PC-3 (cell line): ENCODE results near the gene TTLL12. TPM values are rescaled to one million over a fixed set of nuclear protein-coding genes. Genes with fewer than 3 reads are reported as not detected.

ENCODE experiments used
- ATAC-seq: fragments of 200-7000 bp; cut with Tn5 transposase; 2 replicates; pipeline ENCODE4 v1.9.1; 2020; ENCODE audit warnings: mild to moderate bottlenecking, moderate library complexity
- BruUV-seq: library from RNA; stranded (reverse); fragments of 400-500 nt; replicated peaks from 2 replicates; lab custom pipeline; 2021; lab: Mats Ljungman, UMichigan
- CTCF ChIA-PET: fragments of 300-600 bp; sonication (Branson Sonifier 250); formaldehyde crosslinking; loops from one replicate; lab custom pipeline; 2022; ENCODE audit warnings: antibody characterized with exemption; lab: Charles Lee
- POLR2A ChIA-PET: fragments of 300-600 bp; sonication (Branson Sonifier 250); formaldehyde crosslinking; loops from one replicate; lab custom pipeline; 2022; ENCODE audit warnings: antibody characterized with exemption; ENCODE audit not compliant: unreplicated experiment; lab: Charles Lee
- DNase-seq: peaks from one replicate; pipeline ENCODE4 v3.0.0-alpha.2; 2015
- H2AFZ ChIP-seq: fragments of 300-600 bp; sonication (generic); 2 replicates; pipeline ENCODE4 v1.6.0; 2016; ENCODE audit warnings: antibody characterized with exemption, low read length
- H3F3A ChIP-seq: fragments of 300-600 bp; sonication (generic); one replicate; pipeline ENCODE4 v1.6.0; 2017; ENCODE audit warnings: antibody characterized with exemption, low read length, control low read depth, mild to moderate bottlenecking; ENCODE audit not compliant: unreplicated experiment
- H3K27ac ChIP-seq: fragments of 300-600 bp; sonication (generic); 2 replicates; pipeline ENCODE4 v1.5.1; 2016; ENCODE audit warnings: mild to moderate bottlenecking, low read length
- H3K27me3 ChIP-seq: fragments of 300-600 bp; sonication (generic); 2 replicates; pipeline ENCODE4 v1.6.1; 2016; ENCODE audit warnings: low read length, mixed read lengths
- H3K36me3 ChIP-seq: fragments of 300-600 bp; sonication (generic); 2 replicates; pipeline ENCODE4 v1.6.1; 2016; ENCODE audit warnings: low read depth, mixed run types, low read length, mixed read lengths
- H3K4me1 ChIP-seq: fragments of 300-600 bp; sonication (generic); 2 replicates; pipeline ENCODE4 v1.5.1; 2016; ENCODE audit warnings: low read length; ENCODE audit not compliant: insufficient read depth
- H3K4me2 ChIP-seq: fragments of 300-600 bp; sonication (generic); 2 replicates; pipeline ENCODE4 v1.6.0; 2016; ENCODE audit warnings: low read length
- H3K4me3 ChIP-seq: fragments of 300-600 bp; sonication (generic); 2 replicates; pipeline ENCODE4 v1.5.1; 2016; ENCODE audit warnings: mild to moderate bottlenecking, low read length, mixed read lengths
- H3K79me2 ChIP-seq: fragments of 300-600 bp; sonication (generic); 2 replicates; pipeline ENCODE4 v1.6.1; 2017; ENCODE audit warnings: low read length, mixed read lengths
- H3K9ac ChIP-seq: fragments of 300-600 bp; sonication (generic); 2 replicates; pipeline ENCODE4 v1.6.0; 2016; ENCODE audit warnings: mild to moderate bottlenecking, low read length
- H3K9me2 ChIP-seq: fragments of 300-600 bp; sonication (generic); replicated peaks from 2 replicates; pipeline ENCODE4 v1.6.1; 2016; ENCODE audit warnings: mixed run types, low read length, mixed read lengths
- H3K9me3 ChIP-seq: fragments of 300-600 bp; sonication (generic); 2 replicates; pipeline ENCODE4 v1.6.1; 2016; ENCODE audit warnings: low read length, mixed read lengths
- H4K20me1 ChIP-seq: fragments of 300-600 bp; sonication (generic); 2 replicates; pipeline ENCODE4 v1.6.1; 2016; ENCODE audit warnings: low read length, mixed read lengths
- CTCF ChIP-seq: fragments of 300-600 bp; sonication (generic); conservative IDR thresholded peaks from 2 replicates; pipeline ENCODE4 v1.5.1; 2017; ENCODE audit warnings: antibody characterized with exemption, low read depth, mild to moderate bottlenecking, low read length
- EZH2 ChIP-seq: fragments of 300-600 bp; sonication (generic); IDR thresholded peaks from one replicate; pipeline ENCODE4 v1.6.1; 2017; ENCODE audit warnings: antibody characterized with exemption, mild to moderate bottlenecking, low read length; ENCODE audit not compliant: unreplicated experiment
- EZH2phosphoT487 ChIP-seq: fragments of 300-600 bp; sonication (generic); IDR thresholded peaks from 2 replicates; pipeline ENCODE4 v1.6.1; 2018; ENCODE audit warnings: mild to moderate bottlenecking, antibody characterized with exemption, low read length, borderline replicate concordance
- intact Hi-C: fragments of 100-400 bp; cut with micrococcal nuclease; formaldehyde crosslinking; loops from 2 replicates; pipeline ENCODE4 v1.9.0; 2023
- total RNA-seq: library from RNA; depleted of rRNA; stranded (reverse); fragments of >200 nt; gene quantifications from 2 replicates; pipeline ENCODE4 v1.2.3, GENCODE V29; 2014

Gene TTLL12
- total RNA-seq, 1 experiment from 2014 or later: 48.9 TPM

GRCh38 chr22:43157874-43158546 lies 28.9 kb downstream of the TTLL12 start:
- H3K27ac ChIP-seq: no peak overlapping the region
- no peaks in the 10 kb centered on the region for H3F3A ChIP-seq
- BruUV-seq: no TSS peak
- H3K9ac ChIP-seq: no peak overlapping the region
- peaks cover 50% of the 10 kb centered on the region for H3K79me2 ChIP-seq
- peaks cover 10% of the 10 kb centered on the region; the same call in 1 of the 2 replicates for H4K20me1 ChIP-seq
- ChIA-PET POLR2A (no interaction called here), CTCF (no interaction called here)
- ATAC-seq: no peak
- H3K4me3 ChIP-seq: no peak overlapping the region
- no peaks in the 10 kb centered on the region for H3K9me3 ChIP-seq
- no peaks in the 10 kb centered on the region; the same call in 1 of the 2 replicates for H3K36me3 ChIP-seq
- H3K9me2 ChIP-seq: no peaks in the 10 kb centered on the region
- TF ChIP-seq CTCF: no peak
- TF ChIP-seq EZH2phosphoT487: no peak
- no peak for TF ChIP-seq EZH2
- no peak overlapping the region for H2AFZ ChIP-seq
- no peak overlapping the region for H3K4me2 ChIP-seq
- no peaks in the 10 kb centered on the region for H3K27me3 ChIP-seq
- intact Hi-C loops: no loop called here
- H3K4me1 ChIP-seq: peaks cover 9% of the 10 kb centered on the region; the same call in 1 of the 2 replicates
- no peak for DNase-seq

GRCh38 chr22:43156413-43156812 lies 30.5 kb downstream of the TTLL12 start:
- H3F3A ChIP-seq: no peaks in the 10 kb centered on the region
- peaks cover 10% of the 10 kb centered on the region; the same call in 1 of the 2 replicates for H4K20me1 ChIP-seq
- H3K36me3 ChIP-seq: no peaks in the 10 kb centered on the region; the same call in 1 of the 2 replicates
- no peak overlapping the region for H3K4me2 ChIP-seq
- intact Hi-C loops: no loop called here
- no peak overlapping the region for H3K9ac ChIP-seq
- H3K4me1 ChIP-seq: peaks cover 13% of the 10 kb centered on the region; the same call in 1 of the 2 replicates
- no peaks in the 10 kb centered on the region for H3K9me3 ChIP-seq
- H3K27ac ChIP-seq: no peak overlapping the region
- no TSS peak for BruUV-seq
- no peaks in the 10 kb centered on the region for H3K9me2 ChIP-seq
- no peak overlapping the region for H3K4me3 ChIP-seq
- no peak overlapping the region for H2AFZ ChIP-seq
- DNase-seq (no peak), ATAC-seq (no peak)
- H3K79me2 ChIP-seq: peaks cover 66% of the 10 kb centered on the region
- ChIA-PET CTCF (no interaction called here), POLR2A (no interaction called here)
- TF ChIP-seq EZH2 (no peak), EZH2phosphoT487 (no peak), CTCF (no peak)
- H3K27me3 ChIP-seq: no peaks in the 10 kb centered on the region

DNA sequence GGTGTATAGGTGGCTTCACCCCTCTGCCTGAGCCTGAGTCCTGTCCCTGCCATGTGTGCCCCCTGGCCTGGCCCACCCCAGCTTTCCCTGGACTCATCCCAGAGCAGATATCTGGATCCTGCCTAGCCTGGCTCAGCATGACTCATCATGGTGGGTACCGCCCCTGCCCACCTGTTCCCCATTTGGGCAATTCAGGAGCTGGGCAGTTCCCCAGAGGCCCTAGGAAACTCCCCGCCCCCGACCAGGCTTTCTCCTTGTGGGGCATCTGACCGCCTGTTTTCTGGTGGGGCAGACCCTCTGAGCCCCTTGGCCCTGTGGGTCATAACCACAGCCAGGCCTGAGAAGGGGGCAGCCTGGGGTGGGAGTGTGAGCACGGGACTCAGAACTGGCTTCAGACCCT lies 31.1 kb downstream of the TTLL12 start:
- Histone ChIP-seq H3K27me3 (no peaks in the 10 kb centered on the region), H3K4me1 (peaks cover 13% of the 10 kb centered on the region; the same call in 1 of the 2 replicates), H3K36me3 (no peaks in the 10 kb centered on the region; the same call in 1 of the 2 replicates), H3K9me2 (no peaks in the 10 kb centered on the region), H3K79me2 (peaks cover 66% of the 10 kb centered on the region), H2AFZ (no peak overlapping the region), H3K4me3 (no peak overlapping the region), H3K9ac (no peak overlapping the region), H4K20me1 (peaks cover 10% of the 10 kb centered on the region; the same call in 1 of the 2 replicates), H3K4me2 (no peak overlapping the region), H3F3A (no peaks in the 10 kb centered on the region), H3K9me3 (no peaks in the 10 kb centered on the region), H3K27ac (no peak overlapping the region)
- CTCF ChIA-PET: no interaction called here
- POLR2A ChIA-PET: no interaction called here
- DNase-seq (no peak), ATAC-seq (no peak)
- TF ChIP-seq EZH2: no peak
- TF ChIP-seq CTCF: no peak
- no peak for TF ChIP-seq EZH2phosphoT487
- intact Hi-C loops: no loop called here
- no TSS peak for BruUV-seq
